ENCODE data around the gene SLC35A1.

DNA sequence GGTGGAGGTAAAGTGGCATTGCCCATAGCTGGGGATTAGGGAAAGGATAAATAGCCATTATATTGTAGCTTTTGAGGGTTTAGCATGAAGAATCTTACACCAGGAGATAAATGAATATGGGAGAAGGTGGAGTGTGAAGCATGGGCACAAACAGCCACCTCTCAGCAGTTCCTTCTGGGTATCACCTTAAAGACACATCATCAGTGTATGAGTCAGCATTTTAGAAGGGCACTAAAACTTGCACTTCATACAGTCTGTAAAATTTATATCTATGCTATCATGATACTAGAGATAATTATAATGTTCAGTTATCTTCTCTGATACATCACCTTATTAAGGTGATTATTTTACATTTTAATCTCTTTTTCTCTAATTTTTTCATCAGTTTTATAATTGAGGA is 25.3 kb downstream of the SLC35A1 start:
- TF ChIP-seq, protein P1, sequence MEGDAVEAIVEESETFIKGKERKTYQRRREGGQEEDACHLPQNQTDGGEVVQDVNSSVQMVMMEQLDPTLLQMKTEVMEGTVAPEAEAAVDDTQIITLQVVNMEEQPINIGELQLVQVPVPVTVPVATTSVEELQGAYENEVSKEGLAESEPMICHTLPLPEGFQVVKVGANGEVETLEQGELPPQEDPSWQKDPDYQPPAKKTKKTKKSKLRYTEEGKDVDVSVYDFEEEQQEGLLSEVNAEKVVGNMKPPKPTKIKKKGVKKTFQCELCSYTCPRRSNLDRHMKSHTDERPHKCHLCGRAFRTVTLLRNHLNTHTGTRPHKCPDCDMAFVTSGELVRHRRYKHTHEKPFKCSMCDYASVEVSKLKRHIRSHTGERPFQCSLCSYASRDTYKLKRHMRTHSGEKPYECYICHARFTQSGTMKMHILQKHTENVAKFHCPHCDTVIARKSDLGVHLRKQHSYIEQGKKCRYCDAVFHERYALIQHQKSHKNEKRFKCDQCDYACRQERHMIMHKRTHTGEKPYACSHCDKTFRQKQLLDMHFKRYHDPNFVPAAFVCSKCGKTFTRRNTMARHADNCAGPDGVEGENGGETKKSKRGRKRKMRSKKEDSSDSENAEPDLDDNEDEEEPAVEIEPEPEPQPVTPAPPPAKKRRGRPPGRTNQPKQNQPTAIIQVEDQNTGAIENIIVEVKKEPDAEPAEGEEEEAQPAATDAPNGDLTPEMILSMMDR (IDR thresholded peaks at IDR 0.05) = no peak
- no peak for TF ChIP-seq EZH2 (IDR thresholded peaks at IDR 0.05; ENCODE audit: borderline replicate concordance, insufficient read depth, low read depth, low read length, poor library complexity, severe bottlenecking)
